Upper lobe of left lung (tissue), 4 donors: ENCODE results near the gene GUCA2A.

Experiments
- POLR2AphosphoS5 ChIP-seq, 2 donors: sonication (generic); formaldehyde crosslinking; IDR thresholded peaks; one replicate each; pipeline ENCODE4 v1.5.1; 2017; ENCODE audit warnings: antibody characterized with exemption in 2 of 2
- TF ChIP-seq, protein P1 (sequence below), 6 experiments: fragments of 450-650 bp in 4 of 6; fragments of 200-600 bp in 2 of 6; sonication (generic) in 2 of 6; IDR thresholded peaks; one replicate each; pipeline ENCODE4 v1.5.1; 2016 to 2019; ENCODE audit warnings: antibody characterized with exemption in 6 of 6

DNA sequence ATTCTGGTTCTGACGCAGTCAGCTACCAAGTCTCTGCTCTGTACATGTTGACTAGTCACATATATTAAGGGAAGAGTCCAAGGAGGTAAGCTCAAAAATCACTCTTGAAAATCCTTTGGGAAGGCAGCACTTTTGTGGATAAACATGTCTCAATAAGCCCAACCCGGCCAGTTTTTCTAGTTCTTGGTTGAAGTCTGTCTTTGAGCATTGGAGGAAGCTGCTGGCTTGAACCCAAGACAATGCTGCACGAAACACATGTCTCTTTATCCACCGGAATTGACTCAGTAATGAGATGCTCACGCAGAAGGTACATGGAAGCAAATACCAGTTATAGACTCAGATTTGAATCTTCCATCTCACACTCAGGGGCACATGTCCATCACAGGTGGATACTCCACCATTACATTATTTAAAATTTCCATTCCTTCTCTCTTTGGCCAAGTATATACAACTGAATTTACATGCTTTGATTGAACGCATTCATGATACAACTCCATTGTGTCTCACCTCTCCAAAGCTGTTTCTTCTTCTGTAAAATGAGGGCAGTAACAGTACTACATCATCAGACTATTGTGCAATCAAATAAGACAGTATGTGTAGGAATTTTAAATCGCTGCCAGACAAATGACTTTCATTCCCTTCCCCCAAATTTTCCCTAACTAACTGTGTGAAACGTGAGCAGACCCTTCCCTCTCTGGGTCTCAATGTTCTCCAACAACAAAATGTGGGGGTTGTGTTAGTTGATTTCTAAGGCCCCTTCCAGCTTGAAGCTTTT, 9.6 kb upstream of the GUCA2A start:
- TF ChIP-seq, protein P1, sequence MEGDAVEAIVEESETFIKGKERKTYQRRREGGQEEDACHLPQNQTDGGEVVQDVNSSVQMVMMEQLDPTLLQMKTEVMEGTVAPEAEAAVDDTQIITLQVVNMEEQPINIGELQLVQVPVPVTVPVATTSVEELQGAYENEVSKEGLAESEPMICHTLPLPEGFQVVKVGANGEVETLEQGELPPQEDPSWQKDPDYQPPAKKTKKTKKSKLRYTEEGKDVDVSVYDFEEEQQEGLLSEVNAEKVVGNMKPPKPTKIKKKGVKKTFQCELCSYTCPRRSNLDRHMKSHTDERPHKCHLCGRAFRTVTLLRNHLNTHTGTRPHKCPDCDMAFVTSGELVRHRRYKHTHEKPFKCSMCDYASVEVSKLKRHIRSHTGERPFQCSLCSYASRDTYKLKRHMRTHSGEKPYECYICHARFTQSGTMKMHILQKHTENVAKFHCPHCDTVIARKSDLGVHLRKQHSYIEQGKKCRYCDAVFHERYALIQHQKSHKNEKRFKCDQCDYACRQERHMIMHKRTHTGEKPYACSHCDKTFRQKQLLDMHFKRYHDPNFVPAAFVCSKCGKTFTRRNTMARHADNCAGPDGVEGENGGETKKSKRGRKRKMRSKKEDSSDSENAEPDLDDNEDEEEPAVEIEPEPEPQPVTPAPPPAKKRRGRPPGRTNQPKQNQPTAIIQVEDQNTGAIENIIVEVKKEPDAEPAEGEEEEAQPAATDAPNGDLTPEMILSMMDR (IDR thresholded peaks at IDR 0.05) = no peak
- no peak for TF ChIP-seq POLR2AphosphoS5 (IDR thresholded peaks at IDR 0.05)
